SU-DHL-6 (cell line): Measurements from ENCODE around the gene COL20A1.

Experiments used
- CTCF ChIP-seq: fragments of 200-600 bp; sonication (generic); IDR thresholded peaks from one replicate; pipeline ENCODE4 v1.5.1; 2017; ENCODE audit warnings: antibody characterized with exemption, mild to moderate bottlenecking, low read length, moderate library complexity; ENCODE audit not compliant: insufficient read depth, poor library complexity, severe bottlenecking
- EZH2phosphoT487 ChIP-seq: fragments of 200-600 bp; sonication (generic), shearing (Covaris generic); conservative IDR thresholded peaks from 2 replicates; pipeline ENCODE4 v1.6.1; 2018; ENCODE audit warnings: mild to moderate bottlenecking, antibody characterized with exemption, low read length, moderate library complexity, mixed read lengths

- TF ChIP-seq CTCF (no peak), EZH2phosphoT487 (no peak)
Observed at GRCh38 chr20:63275825-63276224, 17.2 kb upstream of the COL20A1 start.
